Activated T-helper 1 cell treated with anti-CD3 and anti-CD28 coated beads, Interleukin-12 subunit alpha, Interleukin-12 subunit beta, Interleukin-2, Interleukin-4 antibody, amounts not matched to agents 30 ng/mL and 10 ng/mL and 1 ng/mL, durations not matched to agents 14 hours and 24 hours and 36 hours (primary cell): Measurements from ENCODE around the gene SBNO2. TPM values are rescaled to one million over a fixed set of nuclear protein-coding genes. Genes with fewer than 3 reads are reported as not detected.

Experiments used
- DNase-seq: peaks from one replicate; pipeline ENCODE4 v3.0.0; 2021; ENCODE audit warnings: low spot score
- H3K27ac Mint-ChIP-seq: one replicate; pipeline ENCODE4 v1.8.0; 2021; ENCODE audit warnings: mild to moderate bottlenecking, mixed read lengths
- H3K27me3 Mint-ChIP-seq: one replicate; pipeline ENCODE4 v1.8.0; 2022; ENCODE audit warnings: mild to moderate bottlenecking, moderate library complexity, mixed read lengths; ENCODE audit not compliant: insufficient read depth
- H3K36me3 Mint-ChIP-seq: one replicate; pipeline ENCODE4 v1.8.0; 2021; ENCODE audit warnings: low read depth, mixed read lengths
- H3K4me1 Mint-ChIP-seq: one replicate; pipeline ENCODE4 v1.8.0; 2021; ENCODE audit warnings: low read depth, mixed read lengths
- H3K4me3 Mint-ChIP-seq: one replicate; pipeline ENCODE4 v1.8.0; 2021; ENCODE audit warnings: mild to moderate bottlenecking, moderate library complexity, mixed read lengths
- H3K9me3 Mint-ChIP-seq: one replicate; pipeline ENCODE4 v1.8.0; 2021; ENCODE audit warnings: mixed read lengths
- intact Hi-C: fragments of 100-400 bp; cut with micrococcal nuclease; formaldehyde crosslinking; loops from one replicate; pipeline ENCODE4 v1.15.1; 2024
- total RNA-seq: library from RNA; stranded (reverse); gene quantifications from 2 replicates; pipeline ENCODE4 v1.2.3, GENCODE V29; 2022

SBNO2 gene
- total RNA-seq, 1 donor from 2014 or later, result 96.9 TPM

GRCh38 chr19:1128106-1128505 lies 46.0 kb downstream of the SBNO2 start:
- intact Hi-C loops, result no loop called here
- Mint-ChIP-seq H3K27me3 (no peaks in the 10 kb centered on the region), H3K9me3 (no peaks in the 10 kb centered on the region), H3K36me3 (peaks cover 11% of the 10 kb centered on the region), H3K27ac (no peak overlapping the region), H3K4me3 (no peak overlapping the region), H3K4me1 (peaks cover 12% of the 10 kb centered on the region)
- DNase-seq, result no peak

GRCh38 chr19:1126984-1127760 lies 46.9 kb downstream of the SBNO2 start:
- Mint-ChIP-seq H3K4me3 (peak overlapping the region; percentile 7), H3K36me3 (peaks cover 15% of the 10 kb centered on the region), H3K4me1 (peaks cover 12% of the 10 kb centered on the region), H3K27me3 (no peaks in the 10 kb centered on the region), H3K9me3 (no peaks in the 10 kb centered on the region), H3K27ac (peak overlapping the region; percentile 48)
- intact Hi-C loops, result no loop called here
- no peak for DNase-seq

- no peak for DNase-seq
- Mint-ChIP-seq H3K27me3 (no peaks in the 10 kb centered on the region), H3K4me3 (no peak overlapping the region), H3K4me1 (peaks cover 11% of the 10 kb centered on the region), H3K9me3 (no peaks in the 10 kb centered on the region), H3K27ac (peak overlapping the region; percentile 64), H3K36me3 (peaks cover 23% of the 10 kb centered on the region)
- intact Hi-C loops, result no loop called here
Observed at GRCh38 chr19:1125601-1126467, 48.2 kb downstream of the SBNO2 start.

GRCh38 chr19:1123885-1124677 lies 50.0 kb downstream of the SBNO2 start:
- intact Hi-C loops, result no loop called here
- DNase-seq, result no peak
- Mint-ChIP-seq H3K4me1 (no peaks in the 10 kb centered on the region), H3K4me3 (no peak overlapping the region), H3K27ac (no peak overlapping the region), H3K36me3 (peaks cover 23% of the 10 kb centered on the region), H3K9me3 (no peaks in the 10 kb centered on the region), H3K27me3 (no peaks in the 10 kb centered on the region)

GRCh38 chr19:1123381-1123780 lies 50.7 kb downstream of the SBNO2 start:
- no peaks in the 10 kb centered on the region for H3K9me3 Mint-ChIP-seq
- H3K27ac Mint-ChIP-seq, result no peak overlapping the region
- H3K4me3 Mint-ChIP-seq, result no peak overlapping the region
- no peaks in the 10 kb centered on the region for H3K27me3 Mint-ChIP-seq
- H3K4me1 Mint-ChIP-seq, result no peaks in the 10 kb centered on the region
- peaks cover 28% of the 10 kb centered on the region for H3K36me3 Mint-ChIP-seq
- intact Hi-C loops, result no loop called here
- DNase-seq, result no peak

- no peaks in the 10 kb centered on the region for H3K4me1 Mint-ChIP-seq
- intact Hi-C loops, result no loop called here
- no peaks in the 10 kb centered on the region for H3K9me3 Mint-ChIP-seq
- peak overlapping the region; percentile 58 for H3K27ac Mint-ChIP-seq
- peaks cover 32% of the 10 kb centered on the region for H3K36me3 Mint-ChIP-seq
- no peaks in the 10 kb centered on the region for H3K27me3 Mint-ChIP-seq
- H3K4me3 Mint-ChIP-seq, result no peak overlapping the region
- DNase-seq, result peak; percentile 49
Observed at GRCh38 chr19:1122972-1123363, 51.1 kb downstream of the SBNO2 start.

GRCh38 chr19:1122021-1122971 lies 51.8 kb downstream of the SBNO2 start:
- no peak overlapping the region for H3K27ac Mint-ChIP-seq
- no peak overlapping the region for H3K4me3 Mint-ChIP-seq
- no peaks in the 10 kb centered on the region for H3K27me3 Mint-ChIP-seq
- intact Hi-C loops, result no loop called here
- DNase-seq, result no peak
- no peaks in the 10 kb centered on the region for H3K9me3 Mint-ChIP-seq
- H3K4me1 Mint-ChIP-seq, result no peaks in the 10 kb centered on the region
- peaks cover 26% of the 10 kb centered on the region for H3K36me3 Mint-ChIP-seq

- no peak for DNase-seq
- Mint-ChIP-seq H3K4me1 (no peaks in the 10 kb centered on the region), H3K36me3 (peaks cover 21% of the 10 kb centered on the region), H3K27ac (no peak overlapping the region), H3K4me3 (no peak overlapping the region), H3K27me3 (no peaks in the 10 kb centered on the region), H3K9me3 (no peaks in the 10 kb centered on the region)
- intact Hi-C loops, result no loop called here
Observed at GRCh38 chr19:1121395-1121794, 52.7 kb downstream of the SBNO2 start.

- Mint-ChIP-seq H3K27me3 (no peaks in the 10 kb centered on the region), H3K27ac (no peak overlapping the region), H3K4me1 (no peaks in the 10 kb centered on the region), H3K36me3 (peaks cover 21% of the 10 kb centered on the region), H3K4me3 (no peak overlapping the region), H3K9me3 (no peaks in the 10 kb centered on the region)
- DNase-seq, result no peak
- intact Hi-C loops, result no loop called here
Observed at GRCh38 chr19:1119475-1120217, 54.4 kb downstream of the SBNO2 start.

- no peaks in the 10 kb centered on the region for H3K27me3 Mint-ChIP-seq
- DNase-seq, result no peak
- no peaks in the 10 kb centered on the region for H3K4me1 Mint-ChIP-seq
- no peak overlapping the region for H3K27ac Mint-ChIP-seq
- intact Hi-C loops, result no loop called here
- H3K4me3 Mint-ChIP-seq, result no peak overlapping the region
- H3K36me3 Mint-ChIP-seq, result peaks cover 21% of the 10 kb centered on the region
- H3K9me3 Mint-ChIP-seq, result no peaks in the 10 kb centered on the region
Observed at GRCh38 chr19:1118999-1119398, 55.1 kb downstream of the SBNO2 start.

GRCh38 chr19:1117654-1118053 lies 56.4 kb downstream of the SBNO2 start:
- peaks cover 17% of the 10 kb centered on the region for H3K36me3 Mint-ChIP-seq
- H3K4me3 Mint-ChIP-seq, result no peak overlapping the region
- DNase-seq, result no peak
- no peaks in the 10 kb centered on the region for H3K27me3 Mint-ChIP-seq
- no peaks in the 10 kb centered on the region for H3K9me3 Mint-ChIP-seq
- H3K4me1 Mint-ChIP-seq, result no peaks in the 10 kb centered on the region
- intact Hi-C loops, result no loop called here
- no peak overlapping the region for H3K27ac Mint-ChIP-seq
